HEK293 (cell line): ENCODE results near the gene USP24.

Experiments used
- CTCF ChIA-PET: fragments of 350-600 bp; formaldehyde crosslinking; extraction: SDS; loops from one replicate; lab custom pipeline; 2021; ENCODE audit warnings: antibody characterized with exemption; lab: Yijun Ruan, JAX
- POLR2A ChIA-PET: fragments of 300-600 bp; formaldehyde crosslinking; extraction: SDS; loops from one replicate; lab custom pipeline; 2020; ENCODE audit warnings: antibody characterized with exemption, inconsistent platforms; lab: Yijun Ruan, JAX
- H3K27ac ChIP-seq: fragments of 200-500 bp; sonication (Bioruptor generic); 2 replicates; pipeline ENCODE4 v1.5.1; 2014; ENCODE audit warnings: low read depth, low read length, control low read depth, inconsistent platforms; ENCODE audit errors: extremely low read depth
- H3K36me3 ChIP-seq, 2 experiments: fragments of 200-500 bp in 1 of 2; sonication (Bioruptor generic) in 1 of 2; 1 replicate in 1 of 2; 2 replicates in 1 of 2; pipeline ENCODE4 v1.5.1; 2014 to 2017; ENCODE audit warnings: inconsistent platforms in 2 of 2, low read length in 2 of 2; ENCODE audit not compliant: control insufficient read depth in 2 of 2, insufficient read depth in 1 of 2
- H3K4me1 ChIP-seq: fragments of 200-500 bp; sonication (Bioruptor generic); 2 replicates; pipeline ENCODE4 v1.5.1; 2014; ENCODE audit warnings: mild to moderate bottlenecking, low read length, inconsistent platforms; ENCODE audit not compliant: control insufficient read depth, insufficient read depth
- H3K4me3 ChIP-seq: 2 replicates; pipeline ENCODE4 v1.5.1; 2011; ENCODE audit warnings: low read depth, mild to moderate bottlenecking, control low read depth, low read length, moderate library complexity
- H3K9me3 ChIP-seq: fragments of 200-500 bp; sonication (Bioruptor generic); 2 replicates; pipeline ENCODE4 v1.5.1; 2014; ENCODE audit warnings: low read depth, low read length, inconsistent platforms; ENCODE audit not compliant: control insufficient read depth, insufficient read depth
- GLIS1 ChIP-seq: fragments of 450-650 bp; formaldehyde crosslinking; IDR thresholded peaks from 2 replicates; pipeline ENCODE4 v1.5.1; 2016; ENCODE audit warnings: missing biosample characterization, missing genetic modification characterization
- KLF9 ChIP-seq: fragments of 450-650 bp; formaldehyde crosslinking; IDR thresholded peaks from 2 replicates; pipeline ENCODE4 v1.5.1; 2016; ENCODE audit warnings: missing biosample characterization, missing genetic modification characterization, low read depth
- MEIS1 ChIP-seq: sonication (generic); formaldehyde crosslinking; IDR thresholded peaks from 2 replicates; pipeline ENCODE4 v1.8.1; 2022; ENCODE audit warnings: missing genetic modification reagents, mild to moderate bottlenecking, borderline replicate concordance
- MZF1 ChIP-seq: fragments of 450-650 bp; formaldehyde crosslinking; IDR thresholded peaks from 2 replicates; pipeline ENCODE4 v1.5.1; 2017; ENCODE audit warnings: missing biosample characterization, missing genetic modification characterization, borderline replicate concordance
- RBAK ChIP-seq: fragments of 450-650 bp; formaldehyde crosslinking; IDR thresholded peaks from 2 replicates; pipeline ENCODE4 v1.5.1; 2016; ENCODE audit warnings: missing biosample characterization, missing genetic modification characterization
- ZFP37 ChIP-seq: fragments of 450-650 bp; formaldehyde crosslinking; IDR thresholded peaks from 2 replicates; pipeline ENCODE4 v1.5.1; 2016; ENCODE audit warnings: missing biosample characterization, missing genetic modification characterization
- ZNF133 ChIP-seq: fragments of 450-650 bp; formaldehyde crosslinking; IDR thresholded peaks from 2 replicates; pipeline ENCODE4 v1.5.1; 2016; ENCODE audit warnings: missing biosample characterization, missing genetic modification characterization
- ZNF140 ChIP-seq: fragments of 450-650 bp; formaldehyde crosslinking; IDR thresholded peaks from 2 replicates; pipeline ENCODE4 v1.5.1; 2016; ENCODE audit warnings: missing biosample characterization, missing genetic modification characterization
- ZNF211 ChIP-seq: fragments of 450-650 bp; formaldehyde crosslinking; IDR thresholded peaks from 2 replicates; pipeline ENCODE4 v1.5.1; 2016; ENCODE audit warnings: low read depth, missing biosample characterization, missing genetic modification characterization
- ZNF214 ChIP-seq: fragments of 450-650 bp; formaldehyde crosslinking; IDR thresholded peaks from 2 replicates; pipeline ENCODE4 v1.5.1; 2017; ENCODE audit warnings: missing biosample characterization, mild to moderate bottlenecking, missing genetic modification characterization, borderline replicate concordance
- ZNF366 ChIP-seq: fragments of 450-650 bp; formaldehyde crosslinking; conservative IDR thresholded peaks from 2 replicates; pipeline ENCODE4 v1.5.1; 2016; ENCODE audit warnings: missing biosample characterization, missing genetic modification characterization
- ZNF514 ChIP-seq: fragments of 450-650 bp; formaldehyde crosslinking; IDR thresholded peaks from 2 replicates; pipeline ENCODE4 v1.5.1; 2016; ENCODE audit warnings: missing biosample characterization, missing genetic modification characterization
- ZNF521 ChIP-seq: fragments of 450-650 bp; formaldehyde crosslinking; IDR thresholded peaks from 2 replicates; pipeline ENCODE4 v1.5.1; 2017; ENCODE audit warnings: missing biosample characterization, mild to moderate bottlenecking, missing genetic modification characterization
- ZNF549 ChIP-seq: fragments of 450-650 bp; IDR thresholded peaks from 2 replicates; pipeline ENCODE4 v1.5.1; 2018; ENCODE audit warnings: missing biosample characterization, missing genetic modification characterization, mild to moderate bottlenecking, inconsistent platforms, moderate library complexity
- ZNF600 ChIP-seq: fragments of 450-650 bp; formaldehyde crosslinking; IDR thresholded peaks from 2 replicates; pipeline ENCODE4 v1.5.1; 2016; ENCODE audit warnings: missing biosample characterization, missing genetic modification characterization
- ZNF621 ChIP-seq: fragments of 450-650 bp; formaldehyde crosslinking; IDR thresholded peaks from 2 replicates; pipeline ENCODE4 v1.5.1; 2017; ENCODE audit warnings: missing biosample characterization, missing genetic modification characterization
- ZNF629 ChIP-seq: fragments of 450-650 bp; formaldehyde crosslinking; IDR thresholded peaks from 2 replicates; pipeline ENCODE4 v1.5.1; 2017; ENCODE audit warnings: missing biosample characterization, missing genetic modification characterization
- ZNF670 ChIP-seq: fragments of 450-650 bp; formaldehyde crosslinking; IDR thresholded peaks from 2 replicates; pipeline ENCODE4 v1.5.1; 2016; ENCODE audit warnings: missing biosample characterization, missing genetic modification characterization, low read depth
- ZNF792 ChIP-seq: fragments of 450-650 bp; formaldehyde crosslinking; IDR thresholded peaks from 2 replicates; pipeline ENCODE4 v1.5.1; 2016; ENCODE audit warnings: missing biosample characterization, missing genetic modification characterization
- ZSCAN30 ChIP-seq: fragments of 450-650 bp; IDR thresholded peaks from 2 replicates; pipeline ENCODE4 v1.5.1; 2018; ENCODE audit warnings: missing biosample characterization, mild to moderate bottlenecking, missing genetic modification characterization, moderate library complexity
- ZXDB ChIP-seq: fragments of 450-650 bp; formaldehyde crosslinking; IDR thresholded peaks from 2 replicates; pipeline ENCODE4 v1.5.1; 2016; ENCODE audit warnings: missing biosample characterization, missing genetic modification characterization
- TF ChIP-seq, protein P1 (sequence below): fragments of 450-650 bp; formaldehyde crosslinking; IDR thresholded peaks from 2 replicates; pipeline ENCODE4 v1.5.1; 2016; ENCODE audit warnings: missing biosample characterization, missing genetic modification characterization
- TF ChIP-seq, protein P2 (sequence below): fragments of 450-650 bp; formaldehyde crosslinking; IDR thresholded peaks from 2 replicates; pipeline ENCODE4 v1.5.1; 2016; ENCODE audit warnings: missing biosample characterization, missing genetic modification characterization
- TF ChIP-seq, protein P3 (sequence below): sonication (generic); formaldehyde crosslinking; IDR thresholded peaks from 2 replicates; pipeline ENCODE4 v1.8.1; 2022; ENCODE audit warnings: mild to moderate bottlenecking, moderate library complexity, missing genetic modification reagents
- TF ChIP-seq, protein P4 (sequence below): fragments of 450-650 bp; formaldehyde crosslinking; IDR thresholded peaks from 2 replicates; pipeline ENCODE4 v1.5.1; 2017; ENCODE audit warnings: missing biosample characterization, missing genetic modification characterization
- TF ChIP-seq, protein P5 (sequence below): fragments of 450-650 bp; formaldehyde crosslinking; IDR thresholded peaks from 2 replicates; pipeline ENCODE4 v1.5.1; 2016; ENCODE audit warnings: missing biosample characterization, missing genetic modification characterization, borderline replicate concordance
- TF ChIP-seq, protein P6 (sequence below): fragments of 450-650 bp; IDR thresholded peaks from 2 replicates; pipeline ENCODE4 v1.5.1; 2018; ENCODE audit warnings: missing biosample characterization, mild to moderate bottlenecking, missing genetic modification characterization

Gene USP24

DNA sequence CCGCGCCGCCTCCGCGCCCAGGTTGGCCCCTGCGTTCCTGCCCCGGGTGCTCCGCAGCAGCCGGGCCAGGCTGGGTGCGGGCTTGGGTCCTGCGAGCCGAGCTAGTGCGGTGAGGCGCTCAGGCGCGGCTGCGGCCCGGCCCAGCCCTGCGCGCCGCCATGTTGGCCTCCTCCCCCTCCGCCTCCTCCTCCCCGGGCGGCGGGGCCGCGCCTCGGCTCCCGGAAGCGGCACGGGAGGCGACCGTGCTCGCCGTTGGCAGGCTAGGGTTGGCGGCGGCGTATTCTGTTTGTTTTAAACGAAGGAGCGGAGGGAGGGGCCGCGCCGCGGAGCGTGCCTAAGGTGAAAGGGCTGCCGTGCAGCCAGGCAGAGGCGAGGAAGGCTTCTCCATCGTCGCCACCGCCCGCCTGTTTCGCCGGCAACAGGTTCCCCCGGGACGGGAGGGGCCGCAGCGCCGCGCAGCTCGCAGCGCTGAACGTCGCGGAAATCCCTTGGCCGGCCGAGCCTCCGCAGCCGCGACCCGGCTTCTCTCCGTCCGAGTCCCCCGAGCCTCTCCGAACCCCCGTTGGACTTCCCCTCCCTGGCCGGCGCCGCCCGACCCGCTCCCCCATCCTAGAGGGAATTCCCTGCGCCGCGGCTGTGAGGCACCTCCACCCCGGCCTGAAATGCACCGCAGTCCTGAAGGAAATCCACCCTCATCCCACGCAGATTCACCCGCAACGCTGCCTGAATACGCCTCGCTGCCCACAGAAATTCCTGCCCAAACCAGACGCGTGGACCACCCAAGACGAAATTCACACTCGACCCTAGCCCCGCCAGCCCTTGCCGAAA lies at the start of gene USP24 (continued):
- TF ChIP-seq, protein P1, sequence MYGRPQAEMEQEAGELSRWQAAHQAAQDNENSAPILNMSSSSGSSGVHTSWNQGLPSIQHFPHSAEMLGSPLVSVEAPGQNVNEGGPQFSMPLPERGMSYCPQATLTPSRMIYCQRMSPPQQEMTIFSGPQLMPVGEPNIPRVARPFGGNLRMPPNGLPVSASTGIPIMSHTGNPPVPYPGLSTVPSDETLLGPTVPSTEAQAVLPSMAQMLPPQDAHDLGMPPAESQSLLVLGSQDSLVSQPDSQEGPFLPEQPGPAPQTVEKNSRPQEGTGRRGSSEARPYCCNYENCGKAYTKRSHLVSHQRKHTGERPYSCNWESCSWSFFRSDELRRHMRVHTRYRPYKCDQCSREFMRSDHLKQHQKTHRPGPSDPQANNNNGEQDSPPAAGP (tag by site-specific recombination), result 0 out of 2 replicates have a peak, but pooled peaks have one; percentile 57
- TF ChIP-seq, protein P2, sequence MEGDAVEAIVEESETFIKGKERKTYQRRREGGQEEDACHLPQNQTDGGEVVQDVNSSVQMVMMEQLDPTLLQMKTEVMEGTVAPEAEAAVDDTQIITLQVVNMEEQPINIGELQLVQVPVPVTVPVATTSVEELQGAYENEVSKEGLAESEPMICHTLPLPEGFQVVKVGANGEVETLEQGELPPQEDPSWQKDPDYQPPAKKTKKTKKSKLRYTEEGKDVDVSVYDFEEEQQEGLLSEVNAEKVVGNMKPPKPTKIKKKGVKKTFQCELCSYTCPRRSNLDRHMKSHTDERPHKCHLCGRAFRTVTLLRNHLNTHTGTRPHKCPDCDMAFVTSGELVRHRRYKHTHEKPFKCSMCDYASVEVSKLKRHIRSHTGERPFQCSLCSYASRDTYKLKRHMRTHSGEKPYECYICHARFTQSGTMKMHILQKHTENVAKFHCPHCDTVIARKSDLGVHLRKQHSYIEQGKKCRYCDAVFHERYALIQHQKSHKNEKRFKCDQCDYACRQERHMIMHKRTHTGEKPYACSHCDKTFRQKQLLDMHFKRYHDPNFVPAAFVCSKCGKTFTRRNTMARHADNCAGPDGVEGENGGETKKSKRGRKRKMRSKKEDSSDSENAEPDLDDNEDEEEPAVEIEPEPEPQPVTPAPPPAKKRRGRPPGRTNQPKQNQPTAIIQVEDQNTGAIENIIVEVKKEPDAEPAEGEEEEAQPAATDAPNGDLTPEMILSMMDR (tag by site-specific recombination), result peak; percentile 37; the same call in 1 of the 2 replicates
- TF ChIP-seq ZXDB (peak; percentile 46), ZNF214 (tag by site-specific recombination) (no peak), MZF1 (tag by site-specific recombination) (no peak), RBAK (tag by site-specific recombination) (no peak), ZNF600 (tag by site-specific recombination) (peak; percentile 59), ZNF366 (tag by site-specific recombination) (peak; percentile 29; the same call in 1 of the 2 replicates), ZNF133 (no peak)

DNA sequence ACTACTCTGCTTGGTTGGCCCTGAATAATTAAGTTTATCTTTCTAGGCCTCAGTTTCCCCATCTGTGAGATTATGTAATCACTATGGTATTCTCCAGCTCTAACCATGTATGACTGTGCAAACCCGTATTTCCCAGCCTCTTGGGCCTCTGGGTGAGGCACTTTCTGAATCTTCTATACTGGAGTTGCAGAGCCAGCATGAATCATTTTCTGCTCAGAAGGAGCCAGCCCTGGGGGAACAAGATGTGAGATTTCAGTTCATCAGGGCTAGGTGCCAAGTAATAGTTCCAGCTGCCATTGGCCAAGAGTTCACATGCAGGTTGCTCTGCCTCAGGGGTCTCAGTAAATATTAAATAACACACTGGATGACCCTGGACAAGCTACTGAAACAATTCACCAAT lies 47.7 kb upstream of the USP24 start:
- H3K27ac ChIP-seq, result no peak overlapping the region
- no peaks in the 10 kb centered on the region for H3K4me1 ChIP-seq
- POLR2A ChIA-PET, result no interaction called here
- no peak overlapping the region for H3K4me3 ChIP-seq
- no peaks in the 10 kb centered on the region for H3K9me3 ChIP-seq
- no peaks in the 10 kb centered on the region for H3K36me3 ChIP-seq
- TF ChIP-seq KLF9 (tag by site-specific recombination) (no peak), ZNF521 (tag by site-specific recombination) (no peak), ZNF514 (no peak), ZNF140 (tag by site-specific recombination) (no peak), ZNF629 (no peak), ZNF670 (tag by site-specific recombination) (no peak), MEIS1 (CRISPR knock-in tag) (no peak), ZFP37 (tag by site-specific recombination) (no peak), ZSCAN30 (tag by site-specific recombination) (no peak), ZNF211 (tag by site-specific recombination) (no peak), ZNF549 (tag by site-specific recombination) (no peak), ZNF621 (tag by site-specific recombination) (no peak), ZNF792 (tag by site-specific recombination) (no peak), GLIS1 (tag by site-specific recombination) (no peak)
- TF ChIP-seq, protein P3, sequence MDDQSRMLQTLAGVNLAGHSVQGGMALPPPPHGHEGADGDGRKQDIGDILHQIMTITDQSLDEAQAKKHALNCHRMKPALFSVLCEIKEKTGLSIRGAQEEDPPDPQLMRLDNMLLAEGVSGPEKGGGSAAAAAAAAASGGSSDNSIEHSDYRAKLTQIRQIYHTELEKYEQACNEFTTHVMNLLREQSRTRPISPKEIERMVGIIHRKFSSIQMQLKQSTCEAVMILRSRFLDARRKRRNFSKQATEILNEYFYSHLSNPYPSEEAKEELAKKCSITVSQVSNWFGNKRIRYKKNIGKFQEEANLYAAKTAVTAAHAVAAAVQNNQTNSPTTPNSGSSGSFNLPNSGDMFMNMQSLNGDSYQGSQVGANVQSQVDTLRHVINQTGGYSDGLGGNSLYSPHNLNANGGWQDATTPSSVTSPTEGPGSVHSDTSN (CRISPR knock-in tag), result no peak
- TF ChIP-seq, protein P4, sequence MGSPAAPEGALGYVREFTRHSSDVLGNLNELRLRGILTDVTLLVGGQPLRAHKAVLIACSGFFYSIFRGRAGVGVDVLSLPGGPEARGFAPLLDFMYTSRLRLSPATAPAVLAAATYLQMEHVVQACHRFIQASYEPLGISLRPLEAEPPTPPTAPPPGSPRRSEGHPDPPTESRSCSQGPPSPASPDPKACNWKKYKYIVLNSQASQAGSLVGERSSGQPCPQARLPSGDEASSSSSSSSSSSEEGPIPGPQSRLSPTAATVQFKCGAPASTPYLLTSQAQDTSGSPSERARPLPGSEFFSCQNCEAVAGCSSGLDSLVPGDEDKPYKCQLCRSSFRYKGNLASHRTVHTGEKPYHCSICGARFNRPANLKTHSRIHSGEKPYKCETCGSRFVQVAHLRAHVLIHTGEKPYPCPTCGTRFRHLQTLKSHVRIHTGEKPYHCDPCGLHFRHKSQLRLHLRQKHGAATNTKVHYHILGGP (tag by site-specific recombination), result no peak
- TF ChIP-seq, protein P5, sequence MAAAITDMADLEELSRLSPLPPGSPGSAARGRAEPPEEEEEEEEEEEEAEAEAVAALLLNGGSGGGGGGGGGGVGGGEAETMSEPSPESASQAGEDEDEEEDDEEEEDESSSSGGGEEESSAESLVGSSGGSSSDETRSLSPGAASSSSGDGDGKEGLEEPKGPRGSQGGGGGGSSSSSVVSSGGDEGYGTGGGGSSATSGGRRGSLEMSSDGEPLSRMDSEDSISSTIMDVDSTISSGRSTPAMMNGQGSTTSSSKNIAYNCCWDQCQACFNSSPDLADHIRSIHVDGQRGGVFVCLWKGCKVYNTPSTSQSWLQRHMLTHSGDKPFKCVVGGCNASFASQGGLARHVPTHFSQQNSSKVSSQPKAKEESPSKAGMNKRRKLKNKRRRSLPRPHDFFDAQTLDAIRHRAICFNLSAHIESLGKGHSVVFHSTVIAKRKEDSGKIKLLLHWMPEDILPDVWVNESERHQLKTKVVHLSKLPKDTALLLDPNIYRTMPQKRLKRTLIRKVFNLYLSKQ, result no peak
- TF ChIP-seq, protein P6, sequence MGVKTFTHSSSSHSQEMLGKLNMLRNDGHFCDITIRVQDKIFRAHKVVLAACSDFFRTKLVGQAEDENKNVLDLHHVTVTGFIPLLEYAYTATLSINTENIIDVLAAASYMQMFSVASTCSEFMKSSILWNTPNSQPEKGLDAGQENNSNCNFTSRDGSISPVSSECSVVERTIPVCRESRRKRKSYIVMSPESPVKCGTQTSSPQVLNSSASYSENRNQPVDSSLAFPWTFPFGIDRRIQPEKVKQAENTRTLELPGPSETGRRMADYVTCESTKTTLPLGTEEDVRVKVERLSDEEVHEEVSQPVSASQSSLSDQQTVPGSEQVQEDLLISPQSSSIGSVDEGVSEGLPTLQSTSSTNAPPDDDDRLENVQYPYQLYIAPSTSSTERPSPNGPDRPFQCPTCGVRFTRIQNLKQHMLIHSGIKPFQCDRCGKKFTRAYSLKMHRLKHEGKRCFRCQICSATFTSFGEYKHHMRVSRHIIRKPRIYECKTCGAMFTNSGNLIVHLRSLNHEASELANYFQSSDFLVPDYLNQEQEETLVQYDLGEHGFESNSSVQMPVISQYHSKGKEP, result no peak
- CTCF ChIA-PET, result no interaction called here
